ENCODE measurements around the gene OPN1LW. TPM values are rescaled to one million over a fixed set of nuclear protein-coding genes. Genes with fewer than 3 reads are reported as not detected.

The OPN1LW gene
- total RNA-seq, 1 experiment from 2014 or later, result not detected

DNA sequence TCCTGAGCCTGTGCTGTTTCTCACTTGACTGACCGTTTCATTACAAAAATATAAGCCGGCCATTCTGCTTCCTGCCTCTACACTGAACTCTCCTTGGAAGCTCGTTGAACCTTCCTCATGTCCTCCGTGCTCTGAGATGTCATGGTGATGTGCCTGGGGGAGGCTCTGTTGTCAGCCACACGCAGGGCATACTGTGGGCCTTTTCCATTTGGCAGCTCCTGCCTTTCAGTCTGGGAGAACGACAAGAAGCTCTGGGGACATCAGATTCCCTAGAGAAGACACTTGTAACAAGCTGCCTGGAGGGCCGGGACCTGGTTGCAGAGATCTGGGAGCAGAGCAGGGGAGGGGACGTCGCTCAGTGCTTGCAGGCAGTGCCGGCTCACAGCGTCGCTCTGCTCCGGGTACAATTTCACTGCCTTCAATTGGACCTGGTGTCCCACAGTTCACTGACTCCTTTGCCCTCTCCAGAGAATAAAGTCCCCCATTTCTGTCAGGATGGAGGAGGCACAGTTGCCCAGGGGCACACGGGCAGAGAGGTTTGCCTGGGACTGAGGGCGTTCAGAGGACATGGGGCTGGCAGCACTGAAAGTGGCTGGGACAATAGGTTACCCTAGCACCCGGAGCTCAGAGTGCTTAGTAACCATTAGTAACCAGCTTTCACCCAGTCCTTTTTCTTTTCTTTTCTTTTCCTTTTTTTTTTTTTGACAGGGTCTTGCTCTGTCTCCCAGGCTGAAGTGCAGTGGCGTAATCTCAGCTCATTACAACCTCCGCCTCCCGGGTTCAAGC lies 27.4 kb upstream of the OPN1LW start:
- Mint-ChIP-seq H3K9me3 (peaks cover 81 to 86% of the 10 kb centered on the region in 2 experiments), H3K4me3 (no peak overlapping the region), H3K27me3 (ENCODE audit: low read depth) (peaks cover 3% of the 10 kb centered on the region), H3K36me3 (ENCODE audit: insufficient read depth in 1 of 3, low read depth in 3 of 3) (peaks cover 0 to 8% (median 6%) of the 10 kb centered on the region in 3 experiments; a peak in 4 of 7 replicates), H3K27ac (no peak overlapping the region), H3K4me1 (peaks cover 0 to 5% of the 10 kb centered on the region in 2 experiments; a peak in 2 of 4 replicates)
- no peak overlapping the region for H4K8ac ChIP-seq (replicated peaks; ENCODE audit: insufficient read length, low read depth, low read length)
- no peak overlapping the region for H3K56ac ChIP-seq (ENCODE audit: insufficient read length, low read depth, low read length)
- no peak overlapping the region for H4K5ac ChIP-seq (ENCODE audit: insufficient read length, low read depth, low read length)
- H3K4me2 ChIP-seq (ENCODE audit: insufficient read depth, insufficient read length, low read length), result no peak overlapping the region
- no peak overlapping the region for H3K23ac ChIP-seq (ENCODE audit: insufficient read length, low read depth, low read length)
- no peaks in the 10 kb centered on the region; the same call in 1 of the 2 replicates for H3K27me3 ChIP-seq (ENCODE audit: insufficient read depth, low read length)
- no peak overlapping the region for H2AK5ac ChIP-seq (ENCODE audit: insufficient read length, low read length)
- DNase-seq, result no peak
- H3K23me2 ChIP-seq (ENCODE audit: insufficient read length, low read depth, low read length, poor library complexity, severe bottlenecking), result no peaks in the 10 kb centered on the region
- no peak overlapping the region for H2BK120ac ChIP-seq (ENCODE audit: low read depth, low read length, poor library complexity, severe bottlenecking)
- H3K9me3 ChIP-seq (ENCODE audit: control insufficient read depth, low read depth, low read length), result peaks cover 21% of the 10 kb centered on the region
- H4K91ac ChIP-seq (ENCODE audit: insufficient read length, low read depth, low read length), result no peak overlapping the region
- H2BK5ac ChIP-seq (ENCODE audit: insufficient read length, low read length), result no peak overlapping the region
- no peaks in the 10 kb centered on the region for H3K79me2 ChIP-seq (ENCODE audit: insufficient read depth, low read length)
- H4K20me1 ChIP-seq (ENCODE audit: control insufficient read depth, insufficient read depth, insufficient read length), result no peaks in the 10 kb centered on the region
- WGBS (ENCODE audit: extremely low coverage, insufficient read length, low lambda C conversion rate), result no CpG with 5 or more reads among the region's 19 CpGs
- no peaks in the 10 kb centered on the region for H3K4me1 ChIP-seq (ENCODE audit: insufficient read depth, low read length)
- TF ChIP-seq, protein P1, sequence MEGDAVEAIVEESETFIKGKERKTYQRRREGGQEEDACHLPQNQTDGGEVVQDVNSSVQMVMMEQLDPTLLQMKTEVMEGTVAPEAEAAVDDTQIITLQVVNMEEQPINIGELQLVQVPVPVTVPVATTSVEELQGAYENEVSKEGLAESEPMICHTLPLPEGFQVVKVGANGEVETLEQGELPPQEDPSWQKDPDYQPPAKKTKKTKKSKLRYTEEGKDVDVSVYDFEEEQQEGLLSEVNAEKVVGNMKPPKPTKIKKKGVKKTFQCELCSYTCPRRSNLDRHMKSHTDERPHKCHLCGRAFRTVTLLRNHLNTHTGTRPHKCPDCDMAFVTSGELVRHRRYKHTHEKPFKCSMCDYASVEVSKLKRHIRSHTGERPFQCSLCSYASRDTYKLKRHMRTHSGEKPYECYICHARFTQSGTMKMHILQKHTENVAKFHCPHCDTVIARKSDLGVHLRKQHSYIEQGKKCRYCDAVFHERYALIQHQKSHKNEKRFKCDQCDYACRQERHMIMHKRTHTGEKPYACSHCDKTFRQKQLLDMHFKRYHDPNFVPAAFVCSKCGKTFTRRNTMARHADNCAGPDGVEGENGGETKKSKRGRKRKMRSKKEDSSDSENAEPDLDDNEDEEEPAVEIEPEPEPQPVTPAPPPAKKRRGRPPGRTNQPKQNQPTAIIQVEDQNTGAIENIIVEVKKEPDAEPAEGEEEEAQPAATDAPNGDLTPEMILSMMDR (conservative IDR thresholded peaks at IDR 0.05), result no peak
- H3K4ac ChIP-seq (ENCODE audit: low read depth, low read length), result no peak overlapping the region
- H3K27ac ChIP-seq (ENCODE audit: insufficient read length, low read depth, low read length), result no peak overlapping the region
- no peak overlapping the region for H2BK15ac ChIP-seq (ENCODE audit: low read depth, low read length)
- no peak overlapping the region for H3K14ac ChIP-seq (ENCODE audit: insufficient read depth, low read length)
- H3T11ph ChIP-seq (ENCODE audit: low read length), result no peak overlapping the region
- no peak overlapping the region for H2BK12ac ChIP-seq (ENCODE audit: insufficient read length, low read depth, low read length)
- H3K79me1 ChIP-seq (ENCODE audit: insufficient read depth, low read depth, low read length, poor library complexity, severe bottlenecking), result no peaks in the 10 kb centered on the region
- H2BK20ac ChIP-seq (ENCODE audit: low read depth, low read length, poor library complexity, severe bottlenecking), result no peak overlapping the region
- no peak overlapping the region for H3K9ac ChIP-seq (ENCODE audit: extremely low read depth, insufficient read length, low read length)
- no peak overlapping the region for H3K18ac ChIP-seq (ENCODE audit: insufficient read length, low read depth, low read length)
- no peak overlapping the region for H2AFZ ChIP-seq (ENCODE audit: low read length)
